GM18951 (cell line): ENCODE measurements around the gene FADS3.

ENCODE experiments used
- POLR2A ChIP-seq: IDR thresholded peaks from 4 replicates; pipeline ENCODE4 v1.6.1; 2011; ENCODE audit warnings: mild to moderate bottlenecking; ENCODE audit not compliant: insufficient read length, insufficient read depth; ENCODE audit errors: extremely low read depth
- in situ Hi-C: fragments of 300-500 bp; cut with MboI; formaldehyde crosslinking; loops from one replicate; pipeline ENCODE4 v1.12.0; 2022; ENCODE audit warnings: low sequenced_read_pairs, mixed read lengths, inconsistent platforms; ENCODE audit not compliant: unreplicated experiment

The FADS3 gene

DNA sequence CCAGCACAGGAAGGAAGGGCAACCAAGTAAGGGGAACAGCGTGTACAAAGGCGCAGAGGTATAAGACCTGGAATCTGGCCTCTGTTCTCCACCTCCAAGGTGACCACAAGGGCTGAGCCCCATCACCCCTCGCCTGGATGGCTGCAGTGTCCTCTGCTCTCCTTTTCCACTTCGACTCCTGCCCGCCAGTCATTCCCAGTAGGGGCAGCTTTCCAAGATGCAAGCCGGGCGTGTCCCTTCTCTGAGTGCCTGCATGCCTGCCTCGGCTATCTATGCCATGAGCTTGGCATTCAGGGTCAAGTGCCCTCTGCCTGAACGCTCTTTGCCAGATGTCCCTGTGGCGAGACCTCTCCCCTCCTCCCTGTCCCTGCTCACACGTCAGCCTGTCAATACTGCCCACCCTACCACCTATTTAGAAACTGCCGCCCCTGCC is 17.0 kb downstream of the FADS3 start:
- TF ChIP-seq POLR2A, result no peak
- in situ Hi-C loops, result no loop called here

DNA sequence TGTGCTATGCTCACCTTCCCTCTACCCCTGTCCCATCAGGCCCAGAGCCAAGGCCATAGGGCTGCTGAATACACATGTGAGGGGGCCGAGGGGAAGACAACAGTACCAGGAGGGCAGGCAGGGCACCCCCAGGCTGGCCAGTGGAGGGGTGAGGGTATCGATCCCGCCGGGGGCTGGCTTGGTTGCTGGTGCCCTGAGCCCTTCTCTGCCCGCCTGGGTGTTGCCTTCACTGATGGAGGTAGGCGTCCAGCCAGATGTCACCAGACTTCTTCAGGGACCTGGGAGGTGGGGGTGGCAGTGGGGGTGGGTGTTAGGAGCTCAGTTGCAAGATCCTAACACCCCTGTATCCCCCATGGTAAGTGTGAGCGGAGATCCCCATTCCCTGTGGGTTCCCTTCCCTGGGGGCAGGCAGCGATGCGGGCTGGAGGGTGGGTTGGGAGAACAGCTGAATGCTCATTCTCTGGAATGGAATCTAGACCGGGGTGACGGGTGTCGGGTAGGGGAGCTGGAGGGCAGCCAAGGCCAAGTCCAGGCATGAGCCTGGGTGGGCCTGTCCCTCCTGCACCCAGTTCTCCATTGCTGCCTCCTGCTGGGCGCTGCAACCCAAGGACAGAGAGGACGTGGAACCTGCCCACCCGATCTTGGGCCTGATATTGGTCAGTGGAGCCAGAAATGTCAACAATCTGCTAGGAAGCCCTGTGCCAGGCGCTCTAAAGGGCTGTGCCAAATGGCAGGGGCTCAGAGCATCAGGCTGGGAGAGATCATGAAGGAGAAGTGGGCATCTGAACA is 17.6 kb downstream of the FADS3 start:
- in situ Hi-C loops, result no loop called here
- no peak for TF ChIP-seq POLR2A

DNA sequence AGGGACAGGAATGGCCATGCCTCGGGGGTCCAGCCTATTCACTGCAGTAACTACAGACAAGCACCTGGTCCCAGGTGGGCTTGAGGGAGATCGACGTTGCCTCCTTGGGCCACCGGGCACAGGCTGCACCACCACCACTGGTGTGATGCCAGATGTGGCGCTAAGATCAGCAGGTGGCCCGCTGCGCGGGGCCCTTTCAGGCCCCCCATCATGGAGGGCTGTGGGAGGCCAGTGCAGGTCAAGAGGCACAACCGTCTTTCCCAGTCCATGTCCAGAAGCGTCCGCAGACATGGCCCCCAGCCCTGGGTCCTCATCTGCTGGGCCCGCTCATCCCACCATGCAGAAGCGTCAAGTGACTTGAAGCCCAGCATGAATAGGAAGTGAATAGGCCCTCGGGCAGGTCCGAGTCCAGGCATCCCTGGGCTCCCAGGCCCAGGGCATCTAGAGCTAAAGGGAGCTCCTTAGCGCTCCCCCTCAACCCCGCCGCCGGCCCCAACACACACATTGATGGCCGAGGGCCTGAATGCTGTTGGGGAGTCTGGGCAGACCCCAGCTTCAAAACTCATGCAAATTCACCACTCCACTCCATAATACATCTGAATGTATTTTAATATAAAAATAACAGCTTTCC is 18.3 kb downstream of the FADS3 start:
- in situ Hi-C loops, result no loop called here
- no peak for TF ChIP-seq POLR2A

DNA sequence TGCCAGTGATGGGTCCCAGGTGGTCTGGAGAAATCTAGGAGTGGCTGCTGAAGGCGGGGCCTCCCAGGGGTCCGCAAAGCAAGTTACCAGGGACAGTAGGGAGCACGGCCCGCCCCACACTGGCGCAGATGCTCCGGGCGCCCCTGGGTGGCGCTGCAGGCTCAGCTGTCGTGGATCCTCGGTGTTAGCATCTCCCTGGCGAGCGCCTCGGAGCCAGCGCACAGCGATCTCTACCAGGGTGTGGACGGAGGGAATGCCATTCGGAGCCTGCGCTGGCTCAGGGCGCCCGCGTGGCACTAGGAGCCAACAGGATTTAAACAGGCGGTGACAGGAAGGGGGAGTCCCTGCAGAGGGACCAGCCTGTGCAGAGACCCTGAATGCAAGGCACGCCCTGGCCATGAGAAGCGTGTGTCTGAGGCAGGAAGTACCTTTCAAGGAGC is 20.2 kb downstream of the FADS3 start:
- in situ Hi-C loops, result no loop called here

DNA sequence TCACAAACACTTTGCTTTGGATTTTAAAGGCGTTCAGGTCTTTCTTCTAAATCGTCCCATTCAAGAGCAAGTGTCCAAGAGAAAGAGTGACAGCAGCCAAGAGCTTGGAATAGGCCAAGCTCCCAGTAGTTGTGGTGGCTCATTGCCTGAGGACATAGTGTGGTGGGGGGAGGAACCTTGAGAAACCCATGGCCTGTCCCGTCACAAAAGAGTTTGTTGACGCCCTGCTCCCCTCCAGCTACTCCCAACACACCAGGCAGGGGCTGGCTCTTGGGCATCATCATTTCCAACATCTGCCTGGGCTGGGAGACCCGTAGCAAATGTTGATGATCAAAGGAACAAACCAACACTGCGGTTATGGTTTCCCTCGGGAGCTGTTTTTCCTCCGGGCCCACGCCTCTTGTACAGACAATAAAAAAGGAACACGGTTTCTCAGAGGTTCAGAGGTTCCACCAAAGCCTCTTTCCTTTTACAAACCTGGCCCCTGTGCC is 20.8 kb downstream of the FADS3 start:
- TF ChIP-seq POLR2A, result no peak
- in situ Hi-C loops, result no loop called here

More for the DNA sequence above, 20.2 kb downstream of the FADS3 start:
- no peak for TF ChIP-seq POLR2A

DNA sequence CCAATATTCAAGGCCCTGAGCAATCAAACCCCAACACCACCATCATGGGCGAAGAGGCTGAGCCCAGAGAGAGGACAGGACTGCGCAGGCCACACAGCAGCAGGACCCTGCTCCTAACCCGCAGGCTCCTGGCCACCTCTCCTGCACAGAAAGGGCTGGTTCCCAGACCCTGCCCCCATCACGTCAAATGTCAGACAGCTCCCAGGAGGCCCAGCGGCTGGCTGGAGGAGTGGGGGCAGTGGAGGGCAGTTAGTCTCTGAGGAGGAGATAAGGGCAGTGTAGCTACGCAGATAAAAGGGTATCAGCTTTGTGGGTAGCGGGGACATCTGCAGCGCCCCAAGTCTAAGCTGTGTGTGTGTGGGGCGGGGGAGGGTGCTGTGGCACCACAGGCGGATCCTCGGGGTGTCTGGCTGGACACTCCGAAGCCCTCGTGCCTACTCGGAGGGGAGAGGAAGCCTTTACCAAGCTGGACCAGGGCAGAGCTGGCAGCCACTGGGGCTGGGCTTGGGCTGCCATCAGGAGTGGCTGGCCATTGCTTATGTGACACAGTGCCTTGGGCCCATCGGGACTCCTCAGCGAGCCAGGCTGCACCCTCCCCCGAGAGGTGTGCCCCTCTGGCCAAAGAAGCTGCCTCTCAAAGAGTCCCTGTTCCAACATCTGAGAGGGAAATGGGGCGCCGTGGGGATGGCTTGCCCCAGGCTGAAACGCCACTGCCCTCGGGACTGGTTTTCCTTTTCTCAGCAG is 21.5 kb downstream of the FADS3 start:
- in situ Hi-C loops, result no loop called here
- TF ChIP-seq POLR2A, result no peak

DNA sequence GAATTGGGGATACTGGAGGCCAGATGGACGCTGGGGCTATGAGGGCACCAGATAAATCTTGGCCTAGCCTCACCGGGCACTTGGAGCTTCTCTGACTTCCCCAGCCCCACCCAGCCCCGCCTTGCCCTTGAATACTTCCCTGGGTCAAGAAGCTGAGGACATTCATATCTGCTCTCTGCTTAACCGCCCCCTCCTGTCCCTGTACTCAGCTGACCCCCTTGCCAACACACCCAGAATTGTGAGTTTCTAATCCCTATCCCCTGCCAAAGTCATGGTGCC is 22.0 kb downstream of the FADS3 start:
- in situ Hi-C loops, result no loop called here
- TF ChIP-seq POLR2A, result no peak

DNA sequence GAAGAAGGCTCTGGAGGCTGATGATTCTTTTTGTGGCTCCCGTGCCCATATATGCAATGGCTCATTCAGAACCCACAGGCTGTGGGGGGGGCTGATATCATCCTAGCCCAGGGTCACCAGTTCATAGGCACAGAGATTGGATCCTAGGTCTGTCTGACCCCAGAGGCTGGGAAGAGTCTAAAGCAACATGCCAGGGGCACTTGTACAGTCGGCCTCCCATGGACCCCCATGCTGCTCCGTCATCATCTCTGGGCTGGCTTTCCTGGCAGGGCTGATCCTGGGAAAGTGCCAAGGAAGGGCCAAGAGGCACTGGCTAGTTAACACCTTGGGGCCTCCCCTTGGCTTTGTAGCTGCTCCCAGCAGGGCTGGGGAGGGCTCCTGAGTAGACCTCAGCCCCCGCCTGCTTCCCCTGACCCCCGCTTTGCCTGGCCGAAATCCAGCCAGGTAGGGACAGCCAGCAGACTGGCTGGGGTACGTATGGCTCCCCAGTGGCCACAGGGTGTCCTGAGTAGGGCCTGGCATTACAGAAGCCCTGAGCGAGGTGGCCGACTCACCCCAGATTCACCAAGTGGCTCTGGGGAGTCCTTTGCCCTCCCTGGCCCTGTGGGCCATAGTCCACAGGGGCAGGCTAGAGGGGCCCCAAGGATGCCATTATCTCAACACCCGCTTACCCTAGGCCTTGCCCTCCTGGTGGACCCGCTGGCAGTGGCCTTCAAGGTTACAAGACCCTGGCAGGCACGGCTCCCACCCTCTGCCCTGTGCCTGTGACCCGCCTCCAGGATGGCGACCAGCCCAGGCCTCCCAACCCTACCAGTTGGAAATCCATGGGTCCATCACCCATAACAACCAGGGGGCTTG is 22.5 kb downstream of the FADS3 start:
- no peak for TF ChIP-seq POLR2A
- in situ Hi-C loops, result no loop called here

DNA sequence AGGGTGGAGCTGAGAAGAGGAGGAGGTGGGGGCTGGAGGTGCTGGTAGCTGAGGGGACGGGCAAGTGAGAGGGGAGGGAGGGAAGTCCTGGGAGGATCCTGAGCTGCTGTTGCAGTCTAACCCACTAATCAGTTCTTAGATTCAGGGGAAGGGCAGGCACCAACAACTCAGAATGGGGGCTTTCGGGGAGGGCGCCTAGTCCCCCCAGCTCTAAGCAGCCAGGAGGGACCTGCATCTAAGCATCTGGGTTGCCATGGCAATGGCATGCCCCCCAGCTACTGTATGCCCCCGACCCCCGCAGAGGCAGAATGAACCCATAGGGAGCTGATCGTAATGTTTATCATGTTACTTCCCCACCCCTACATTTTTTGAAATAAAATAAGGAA is 24.4 kb downstream of the FADS3 start:
- no peak for TF ChIP-seq POLR2A

DNA sequence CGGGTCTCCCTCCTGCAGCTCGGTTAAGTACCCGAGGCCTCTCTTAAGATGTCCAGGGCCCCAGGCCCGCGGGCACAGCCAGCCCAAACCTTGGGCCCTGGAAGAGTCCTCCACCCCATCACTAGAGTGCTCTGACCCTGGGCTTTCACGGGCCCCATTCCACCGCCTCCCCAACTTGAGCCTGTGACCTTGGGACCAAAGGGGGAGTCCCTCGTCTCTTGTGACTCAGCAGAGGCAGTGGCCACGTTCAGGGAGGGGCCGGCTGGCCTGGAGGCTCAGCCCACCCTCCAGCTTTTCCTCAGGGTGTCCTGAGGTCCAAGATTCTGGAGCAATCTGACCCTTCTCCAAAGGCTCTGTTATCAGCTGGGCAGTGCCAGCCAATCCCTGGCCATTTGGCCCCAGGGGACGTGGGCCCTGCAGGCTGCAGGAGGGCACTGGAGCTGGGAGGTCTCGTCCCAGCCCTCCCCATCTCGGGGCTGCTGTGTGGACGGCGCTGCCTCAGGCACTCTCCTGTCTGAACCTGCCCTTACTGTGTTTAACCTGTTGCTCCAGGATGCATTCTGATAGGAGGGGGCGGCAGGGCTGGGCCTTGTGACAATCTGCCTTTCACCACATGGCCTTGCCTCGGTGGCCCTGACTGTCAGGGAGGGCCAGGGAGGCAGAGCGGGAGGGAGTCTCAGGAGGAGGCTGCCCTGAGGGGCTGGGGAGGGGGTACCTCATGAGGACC is 25.0 kb downstream of the FADS3 start:
- in situ Hi-C loops, result no loop called here
- no peak for TF ChIP-seq POLR2A

More for the DNA sequence above, 24.4 kb downstream of the FADS3 start:
- in situ Hi-C loops, result no loop called here

DNA sequence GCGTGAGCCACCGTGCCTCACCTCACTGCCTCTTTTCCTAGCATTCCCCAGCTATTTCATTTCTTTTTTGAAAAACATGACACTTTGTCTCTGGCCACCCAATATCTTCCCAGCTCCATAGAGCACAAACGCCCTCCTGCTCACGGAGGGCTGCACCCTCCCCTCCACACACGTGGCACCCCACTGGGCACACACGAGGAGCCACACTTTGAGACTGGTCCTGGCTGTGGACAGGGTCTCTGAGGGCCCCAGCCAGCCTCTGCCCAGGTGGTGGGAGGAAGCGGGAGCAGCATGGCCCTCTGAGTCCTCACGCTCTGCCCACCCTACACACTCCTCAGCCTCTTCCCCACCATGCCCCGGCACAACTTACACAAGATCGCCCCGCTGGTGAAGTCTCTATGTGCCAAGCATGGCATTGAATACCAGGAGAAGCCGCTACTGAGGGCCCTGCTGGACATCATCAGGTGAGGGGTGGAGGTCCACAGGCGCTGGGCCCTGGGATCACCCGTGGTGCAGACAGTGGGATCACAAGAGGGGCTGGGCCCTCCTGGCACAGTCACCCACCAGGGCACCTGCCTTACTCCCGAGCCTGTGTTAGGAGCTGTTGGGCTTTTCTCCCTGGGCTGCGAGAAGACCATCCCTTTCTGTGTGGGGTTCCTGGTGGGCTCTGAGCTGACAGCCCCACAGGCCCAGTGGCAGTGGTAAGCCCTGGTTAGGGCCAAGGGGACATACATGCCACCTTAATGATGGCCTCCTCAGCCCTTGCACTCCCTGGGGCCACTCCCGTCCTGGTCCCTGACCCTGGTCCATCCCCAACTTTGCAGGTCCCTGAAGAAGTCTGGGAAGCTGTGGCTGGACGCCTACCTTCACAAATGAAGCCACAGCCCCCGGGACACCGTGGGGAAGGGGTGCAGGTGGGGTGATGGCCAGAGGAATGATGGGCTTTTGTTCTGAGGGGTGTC is 26.2 kb downstream of the FADS3 start:
- no peak for TF ChIP-seq POLR2A
- in situ Hi-C loops, result no loop called here
